DOHH2 (cell line): ENCODE data around the gene GPSM1.

Experiments
- CTCF ChIP-seq: fragments of 200-600 bp; sonication (generic); IDR thresholded peaks from one replicate; pipeline ENCODE4 v1.5.1; 2014; ENCODE audit warnings: antibody characterized with exemption, mild to moderate bottlenecking, low read depth, low read length; ENCODE audit not compliant: poor library complexity, severe bottlenecking
- EZH2phosphoT487 ChIP-seq: fragments of 200-600 bp; sonication (generic); IDR thresholded peaks from 2 replicates; pipeline ENCODE4 v1.6.1; 2017; ENCODE audit warnings: borderline replicate concordance, mild to moderate bottlenecking, antibody characterized with exemption, low read length, moderate library complexity, mixed read lengths

GRCh38 chr9:136300866-136301265, 26.5 kb upstream of the GPSM1 start:
- TF ChIP-seq CTCF, result no peak
- TF ChIP-seq EZH2phosphoT487, result no peak
